Keratinocyte (primary cell): ENCODE measurements around the gene SDK1. TPM values are rescaled to one million over a fixed set of nuclear protein-coding genes. Genes with fewer than 3 reads are reported as not detected.

Source experiments
- DNase-seq: peaks from one replicate; pipeline ENCODE4 v3.0.0-alpha.2; 2011; ENCODE audit warnings: low read depth, missing footprints, low spot score
- FAIRE-seq: peaks from 2 replicates; lab custom pipeline; 2011; peaks lifted over from hg19 to GRCh38; lab: Jason Lieb, UNC
- H2AFZ ChIP-seq: 2 replicates; pipeline ENCODE4 v1.6.0; 2012; ENCODE audit warnings: low read length, control low read depth, inconsistent platforms; ENCODE audit not compliant: control insufficient read depth
- H3K27ac ChIP-seq: 2 replicates; pipeline ENCODE4 v1.5.1; 2011; ENCODE audit warnings: low read length; ENCODE audit not compliant: control insufficient read depth, insufficient read depth
- H3K27me3 ChIP-seq: 3 replicates; pipeline ENCODE4 v1.6.0; 2011; ENCODE audit warnings: low read length; ENCODE audit not compliant: control insufficient read depth, insufficient read depth; ENCODE audit errors: extremely low read depth
- H3K36me3 ChIP-seq, 2 experiments: 2 replicates in 1 of 2; 3 replicates in 1 of 2; pipeline ENCODE4 v1.5.1; 2011; ENCODE audit warnings: low read length in 2 of 2, mild to moderate bottlenecking in 1 of 2; ENCODE audit not compliant: control insufficient read depth in 2 of 2, insufficient read depth in 2 of 2; ENCODE audit errors: extremely low read depth in 1 of 2
- H3K4me1 ChIP-seq: 3 replicates; pipeline ENCODE4 v1.5.1; 2011; ENCODE audit warnings: low read length; ENCODE audit not compliant: control insufficient read depth, insufficient read depth; ENCODE audit errors: extremely low read depth
- H3K4me2 ChIP-seq: 3 replicates; pipeline ENCODE4 v1.6.0; 2011; ENCODE audit warnings: low read depth, low read length; ENCODE audit not compliant: control insufficient read depth, insufficient read depth; ENCODE audit errors: extremely low read depth
- H3K4me3 ChIP-seq, 3 experiments: fragments of 200-600 bp in 1 of 3; sonication (generic) in 1 of 3; 2 replicates in 2 of 3; 3 replicates in 1 of 3; pipeline ENCODE4 v1.5.1; 2011 to 2016; ENCODE audit warnings: low read length in 3 of 3, mild to moderate bottlenecking in 3 of 3, control low read depth in 2 of 3, inconsistent platforms in 1 of 3, low read depth in 1 of 3, mixed read lengths in 1 of 3, mixed run types in 1 of 3, moderate library complexity in 1 of 3; ENCODE audit not compliant: control insufficient read depth in 2 of 3, insufficient read depth in 2 of 3; ENCODE audit errors: extremely low read depth in 1 of 3
- H3K79me2 ChIP-seq: 2 replicates; pipeline ENCODE4 v1.6.0; 2012; ENCODE audit warnings: low read length; ENCODE audit not compliant: control insufficient read depth, insufficient read depth
- H3K9ac ChIP-seq: 3 replicates; pipeline ENCODE4 v1.6.0; 2011; ENCODE audit warnings: low read length; ENCODE audit not compliant: control insufficient read depth, insufficient read depth; ENCODE audit errors: extremely low read depth
- H3K9me1 ChIP-seq: 3 replicates; pipeline ENCODE4 v1.6.0; 2011; ENCODE audit warnings: low read length; ENCODE audit not compliant: control insufficient read depth, insufficient read depth; ENCODE audit errors: extremely low read depth
- H3K9me3 ChIP-seq: 2 replicates; pipeline ENCODE4 v1.5.1; 2012; ENCODE audit warnings: low read depth, low read length; ENCODE audit not compliant: control insufficient read depth
- H4K20me1 ChIP-seq: 3 replicates; pipeline ENCODE4 v1.6.0; 2011; ENCODE audit warnings: low read length; ENCODE audit not compliant: control insufficient read depth, insufficient read depth; ENCODE audit errors: extremely low read depth
- EZH2 ChIP-seq: IDR thresholded peaks from one replicate; pipeline ENCODE4 v1.6.1; 2012; ENCODE audit warnings: inconsistent platforms, mild to moderate bottlenecking, low read length, moderate library complexity
- dilution Hi-C: fragments of 300-500 bp; cut with MboI; formaldehyde crosslinking; loops from one replicate; pipeline ENCODE4 v1.7.0; 2020; ENCODE audit warnings: low sequenced_read_pairs; ENCODE audit not compliant: extremely low pct_ligation_motif_present
- polyA plus RNA-seq, 5 experiments: library from polyadenylated mRNA; depleted of rRNA in 3 of 5; stranded (reverse) in 3 of 5; stranded (forward) in 1 of 5; unstranded in 1 of 5; fragments of >200 nt; gene quantifications; 1 replicate in 1 of 5; 2 replicates in 3 of 5; 3 replicates in 1 of 5; pipeline versions ENCODE4 v1.2.1 to v1.2.3, GENCODE V29; 2011 to 2012; ENCODE audit warnings: missing spikeins in 2 of 5, low read depth in 1 of 5, low replicate concordance in 1 of 5
- TF ChIP-seq, protein P1 (sequence below), 3 experiments: IDR thresholded peaks in 1 of 3; conservative IDR thresholded peaks in 1 of 3; optimal IDR thresholded peaks in 1 of 3; 2 replicates in 2 of 3; 3 replicates in 1 of 3; pipeline versions ENCODE3 to v1.5.1; 2011; ENCODE audit warnings: low read length in 3 of 3, mild to moderate bottlenecking in 3 of 3, moderate library complexity in 2 of 3, control low read depth in 1 of 3, inconsistent platforms in 1 of 3; ENCODE audit not compliant: insufficient read depth in 2 of 3; ENCODE audit errors: extremely low read depth in 1 of 3

Gene SDK1
- polyA plus RNA-seq, 1 donor (not counting 4 experiments of a cell fraction or from before 2014, with no cell fraction given) = 0.66 TPM

DNA sequence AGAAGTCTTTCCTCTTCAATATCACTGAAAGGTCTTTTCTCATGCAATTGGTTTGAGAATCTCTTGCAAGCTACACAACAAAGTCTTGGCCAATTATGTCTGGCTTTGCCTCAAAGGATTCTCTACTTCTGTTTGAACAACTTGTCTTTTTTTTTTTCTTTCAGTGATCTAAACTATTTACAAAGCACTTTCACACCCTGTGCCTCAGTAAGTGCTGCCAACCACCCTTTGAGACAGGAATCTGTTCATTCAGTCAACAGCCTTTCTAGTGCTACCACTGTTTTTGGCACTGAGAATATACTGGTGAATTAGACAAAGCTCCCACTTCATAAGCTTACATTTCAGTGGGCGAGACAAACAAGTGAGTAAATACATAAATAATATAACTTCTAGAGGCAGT is 26.9 kb upstream of the SDK1 start:
- H2AFZ ChIP-seq = no peak overlapping the region
- H3K27ac ChIP-seq = no peak overlapping the region
- no peaks in the 10 kb centered on the region for H3K9me1 ChIP-seq
- FAIRE-seq = no peak
- H3K4me2 ChIP-seq = no peak overlapping the region
- H3K4me1 ChIP-seq = no peaks in the 10 kb centered on the region
- no peak for DNase-seq
- H4K20me1 ChIP-seq = no peaks in the 10 kb centered on the region
- H3K4me3 ChIP-seq = no peak overlapping the region
- no peaks in the 10 kb centered on the region for H3K79me2 ChIP-seq
- dilution Hi-C loops = no loop called here
- H3K27me3 ChIP-seq = no peaks in the 10 kb centered on the region
- no peak overlapping the region for H3K9ac ChIP-seq
- TF ChIP-seq, protein P1, sequence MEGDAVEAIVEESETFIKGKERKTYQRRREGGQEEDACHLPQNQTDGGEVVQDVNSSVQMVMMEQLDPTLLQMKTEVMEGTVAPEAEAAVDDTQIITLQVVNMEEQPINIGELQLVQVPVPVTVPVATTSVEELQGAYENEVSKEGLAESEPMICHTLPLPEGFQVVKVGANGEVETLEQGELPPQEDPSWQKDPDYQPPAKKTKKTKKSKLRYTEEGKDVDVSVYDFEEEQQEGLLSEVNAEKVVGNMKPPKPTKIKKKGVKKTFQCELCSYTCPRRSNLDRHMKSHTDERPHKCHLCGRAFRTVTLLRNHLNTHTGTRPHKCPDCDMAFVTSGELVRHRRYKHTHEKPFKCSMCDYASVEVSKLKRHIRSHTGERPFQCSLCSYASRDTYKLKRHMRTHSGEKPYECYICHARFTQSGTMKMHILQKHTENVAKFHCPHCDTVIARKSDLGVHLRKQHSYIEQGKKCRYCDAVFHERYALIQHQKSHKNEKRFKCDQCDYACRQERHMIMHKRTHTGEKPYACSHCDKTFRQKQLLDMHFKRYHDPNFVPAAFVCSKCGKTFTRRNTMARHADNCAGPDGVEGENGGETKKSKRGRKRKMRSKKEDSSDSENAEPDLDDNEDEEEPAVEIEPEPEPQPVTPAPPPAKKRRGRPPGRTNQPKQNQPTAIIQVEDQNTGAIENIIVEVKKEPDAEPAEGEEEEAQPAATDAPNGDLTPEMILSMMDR (optimal IDR thresholded peaks at IDR 0.05 in 1 of 3, IDR thresholded peaks at IDR 0.05 in 1 of 3, conservative IDR thresholded peaks at IDR 0.05 in 1 of 3; ENCODE audit: extremely low read depth in 1 of 3, insufficient read depth in 2 of 3, low read length in 3 of 3) = no peak
- TF ChIP-seq EZH2 = no peak
- H3K36me3 ChIP-seq = no peaks in the 10 kb centered on the region
- peaks cover 3% of the 10 kb centered on the region for H3K9me3 ChIP-seq

DNA sequence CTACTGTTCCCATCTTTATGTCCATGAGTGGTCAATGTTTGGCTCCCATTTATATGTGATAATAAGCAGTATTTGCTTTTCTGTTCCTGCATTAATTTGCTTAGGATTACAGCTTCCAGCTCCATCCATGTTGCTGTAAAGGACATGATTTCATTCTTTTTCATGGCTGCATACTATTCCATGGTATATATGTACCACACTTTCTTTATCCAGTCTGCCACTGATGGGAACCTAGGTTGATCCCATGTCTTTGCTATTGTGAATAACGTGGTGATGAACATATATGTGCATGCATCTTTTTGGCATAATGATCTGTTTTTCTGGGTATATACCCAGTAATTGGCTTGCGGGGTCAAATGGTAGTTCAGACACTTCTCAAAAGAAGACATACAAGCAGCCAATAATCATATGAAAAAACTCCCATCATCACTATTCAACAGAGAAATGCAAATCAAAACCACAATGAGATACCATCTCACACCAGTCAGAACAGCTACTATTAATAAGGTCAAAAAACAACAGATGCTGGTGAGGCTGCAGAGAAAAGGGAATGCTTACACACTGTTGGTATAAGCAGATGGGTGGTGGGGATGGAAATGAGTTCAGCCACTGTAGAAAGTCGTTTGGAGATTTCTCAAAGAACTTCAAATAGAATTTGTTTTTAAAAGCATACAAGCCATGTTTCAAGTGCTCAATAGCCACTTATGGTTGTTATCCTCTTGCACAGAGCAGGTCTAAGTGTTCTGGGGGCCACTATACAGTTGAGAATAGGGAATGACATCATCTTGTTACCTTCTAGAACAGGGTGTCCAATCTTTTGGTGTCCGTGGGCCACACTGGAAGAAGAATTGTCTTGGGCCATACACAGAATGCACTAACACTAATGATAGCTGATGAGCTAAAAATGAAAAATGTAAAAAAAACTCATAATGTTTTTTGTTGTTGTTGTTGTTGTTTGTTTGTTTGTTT is 23.2 kb upstream of the SDK1 start:
- no peaks in the 10 kb centered on the region for H3K36me3 ChIP-seq
- no peak for FAIRE-seq
- H3K9ac ChIP-seq = no peak overlapping the region
- no peak overlapping the region for H3K27ac ChIP-seq
- TF ChIP-seq EZH2 = no peak
- TF ChIP-seq, protein P1 (optimal IDR thresholded peaks at IDR 0.05 in 1 of 3, IDR thresholded peaks at IDR 0.05 in 1 of 3, conservative IDR thresholded peaks at IDR 0.05 in 1 of 3; ENCODE audit: extremely low read depth in 1 of 3, insufficient read depth in 2 of 3, low read length in 3 of 3) = no peak
- dilution Hi-C loops = no loop called here
- H3K79me2 ChIP-seq = no peaks in the 10 kb centered on the region
- H2AFZ ChIP-seq = no peak overlapping the region
- no peaks in the 10 kb centered on the region for H3K4me1 ChIP-seq
- H3K27me3 ChIP-seq = no peaks in the 10 kb centered on the region
- no peaks in the 10 kb centered on the region for H3K9me1 ChIP-seq
- no peak overlapping the region for H3K4me3 ChIP-seq
- H3K4me2 ChIP-seq = no peak overlapping the region
- no peaks in the 10 kb centered on the region for H3K9me3 ChIP-seq
- H4K20me1 ChIP-seq = no peaks in the 10 kb centered on the region
- no peak for DNase-seq
